HG03039 (cell line): ENCODE measurements around the gene CSTF2.
"Not testable (repeated sequence)": the region's sequence is repeated elsewhere in the genome, so short reads cannot be mapped to it uniquely, and the experiment has no call there.

ENCODE experiments used
- ATAC-seq: cut with Tn5 transposase; IDR thresholded peaks from one replicate; pipeline ENCODE4 v1.9.1; 2021; ENCODE audit warnings: mild to moderate bottlenecking, moderate library complexity; ENCODE audit not compliant: unreplicated experiment

The CSTF2 gene, protein sequence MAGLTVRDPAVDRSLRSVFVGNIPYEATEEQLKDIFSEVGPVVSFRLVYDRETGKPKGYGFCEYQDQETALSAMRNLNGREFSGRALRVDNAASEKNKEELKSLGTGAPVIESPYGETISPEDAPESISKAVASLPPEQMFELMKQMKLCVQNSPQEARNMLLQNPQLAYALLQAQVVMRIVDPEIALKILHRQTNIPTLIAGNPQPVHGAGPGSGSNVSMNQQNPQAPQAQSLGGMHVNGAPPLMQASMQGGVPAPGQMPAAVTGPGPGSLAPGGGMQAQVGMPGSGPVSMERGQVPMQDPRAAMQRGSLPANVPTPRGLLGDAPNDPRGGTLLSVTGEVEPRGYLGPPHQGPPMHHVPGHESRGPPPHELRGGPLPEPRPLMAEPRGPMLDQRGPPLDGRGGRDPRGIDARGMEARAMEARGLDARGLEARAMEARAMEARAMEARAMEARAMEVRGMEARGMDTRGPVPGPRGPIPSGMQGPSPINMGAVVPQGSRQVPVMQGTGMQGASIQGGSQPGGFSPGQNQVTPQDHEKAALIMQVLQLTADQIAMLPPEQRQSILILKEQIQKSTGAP

DNA sequence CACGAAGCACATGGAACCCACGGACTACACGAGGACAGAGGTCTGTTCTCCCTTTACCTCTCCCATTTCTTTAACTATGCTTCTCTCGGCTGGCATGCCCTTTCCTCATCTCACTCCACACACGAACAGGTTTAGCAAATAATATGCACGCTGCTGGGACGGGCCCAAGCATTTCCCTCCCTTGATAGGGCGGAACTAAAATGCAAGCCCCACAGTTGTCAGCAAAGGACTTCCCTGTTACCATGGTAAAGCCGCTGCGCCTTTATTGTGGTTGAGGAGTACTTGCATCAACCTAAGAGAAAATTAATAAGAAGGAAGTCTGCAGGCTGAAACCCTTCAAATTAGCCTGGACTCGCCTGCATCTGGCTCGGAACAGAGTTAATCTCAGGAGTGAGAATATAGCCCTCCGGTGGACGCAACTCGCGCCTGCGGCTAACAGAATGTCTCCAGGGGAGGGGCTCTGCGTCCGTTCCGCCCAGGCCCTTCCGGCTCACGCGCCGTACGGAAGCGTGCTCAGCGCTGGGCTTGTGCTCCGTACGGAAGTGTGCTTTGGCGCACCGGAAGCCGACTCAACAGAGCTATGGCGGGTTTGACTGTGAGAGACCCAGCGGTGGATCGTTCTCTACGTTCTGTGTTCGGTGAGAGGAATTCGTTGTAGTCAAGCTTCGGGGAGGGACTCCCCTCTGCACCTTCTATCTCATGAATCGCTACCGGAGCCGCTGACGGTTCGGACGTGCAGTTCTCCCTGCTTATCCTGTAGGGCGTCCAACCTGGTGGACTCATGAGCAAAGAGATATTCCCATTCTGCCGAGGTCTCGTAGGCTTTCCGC, at the start of gene CSTF2:
TSS of gene CSTF2 (plus strand) at position 555 of the 830 bp plus-strand sequence. CDS start at position 581, 26 bp downstream.
- peak; percentile 98 for ATAC-seq

DNA sequence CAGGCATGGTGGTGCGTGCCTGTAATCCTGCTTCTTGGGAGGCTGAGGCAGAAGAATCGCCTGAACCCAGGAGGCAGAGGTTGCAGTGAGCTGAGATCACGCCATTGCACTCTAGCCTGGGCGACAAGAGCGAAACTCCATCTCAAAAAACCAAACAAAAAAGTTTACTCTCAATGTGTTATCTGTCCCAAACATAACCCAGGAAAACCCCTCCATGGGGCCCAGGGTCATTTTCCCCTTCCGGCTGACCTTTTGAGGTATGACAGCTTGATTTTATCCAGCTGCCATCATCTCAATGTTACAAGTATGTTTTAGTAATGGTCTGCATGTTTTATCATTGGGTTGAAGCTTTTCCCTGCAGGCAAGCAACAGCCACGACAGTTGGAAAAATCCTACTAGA, 23.8 kb upstream of the CSTF2 start:
- ATAC-seq = not testable (repeated sequence)

DNA sequence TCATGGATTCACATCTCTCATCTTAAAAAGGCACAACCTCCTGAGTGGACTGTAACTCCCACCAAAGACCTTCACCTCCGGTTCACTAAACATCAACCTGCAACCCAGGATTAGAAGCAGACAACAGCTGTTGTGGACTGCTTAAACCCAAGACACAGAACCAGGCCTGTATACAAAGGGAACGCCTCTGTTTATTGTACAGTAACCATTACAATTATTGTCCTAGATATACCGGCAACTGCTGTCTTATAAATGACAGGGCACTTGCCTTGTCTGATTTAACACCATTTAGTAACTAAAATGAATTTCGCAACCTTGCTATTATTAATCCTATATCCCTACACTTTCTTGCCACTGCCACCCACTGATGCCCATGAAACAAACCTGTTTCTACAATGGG, 22.8 kb upstream of the CSTF2 start:
- no peak for ATAC-seq

DNA sequence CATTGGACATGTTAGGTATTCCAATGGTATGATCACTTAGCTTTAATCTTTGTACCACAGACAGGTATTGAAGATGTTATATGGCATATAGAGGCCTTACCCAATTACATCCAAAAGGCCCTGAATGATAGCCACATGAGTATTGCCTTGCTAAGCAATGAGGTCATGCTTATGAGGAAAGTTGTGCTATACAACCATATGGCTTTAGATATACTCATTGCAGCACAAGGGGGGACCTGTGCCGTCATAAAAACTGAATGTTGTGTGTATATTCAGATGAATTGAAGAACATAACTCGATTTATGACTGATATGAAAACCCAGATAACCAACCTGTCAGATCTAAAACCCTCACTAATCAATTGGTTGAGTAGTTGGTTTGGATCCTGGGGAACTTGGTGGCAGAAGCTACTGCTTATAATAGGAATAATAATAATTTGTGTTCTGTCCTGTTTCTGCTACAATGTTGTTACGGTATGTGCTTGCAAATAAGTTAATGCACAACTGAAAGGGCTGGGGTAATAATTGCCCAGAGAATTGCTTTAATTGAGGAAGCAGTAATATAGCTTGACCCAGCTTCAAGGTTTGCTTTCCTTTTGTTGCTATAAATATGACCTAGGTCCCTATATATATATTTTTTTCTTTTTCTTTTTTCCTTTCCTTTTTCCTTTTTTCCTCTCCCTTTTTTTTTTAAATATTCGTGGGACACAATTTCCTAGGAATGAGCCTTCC, 21.5 kb upstream of the CSTF2 start:
- ATAC-seq = no peak

DNA sequence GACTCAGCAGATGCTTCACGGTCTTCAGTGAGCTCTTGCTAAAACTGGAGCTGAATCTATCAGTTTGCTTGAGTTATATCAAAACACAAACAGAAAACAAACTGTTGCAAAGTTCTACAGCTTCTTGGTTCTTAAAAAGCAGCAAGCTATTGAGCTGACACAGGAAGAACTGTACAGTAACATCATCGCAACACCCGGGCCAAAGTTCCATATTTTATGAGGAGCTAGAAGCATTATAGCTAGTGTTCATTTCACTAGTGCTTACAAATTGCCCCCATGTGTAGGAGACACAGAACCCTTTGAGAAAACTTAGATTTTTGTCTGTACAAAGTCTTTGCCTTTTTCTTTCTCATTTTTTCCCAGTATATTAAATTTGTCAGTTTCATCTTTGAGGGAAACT, 17.3 kb upstream of the CSTF2 start:
- ATAC-seq = no peak

DNA sequence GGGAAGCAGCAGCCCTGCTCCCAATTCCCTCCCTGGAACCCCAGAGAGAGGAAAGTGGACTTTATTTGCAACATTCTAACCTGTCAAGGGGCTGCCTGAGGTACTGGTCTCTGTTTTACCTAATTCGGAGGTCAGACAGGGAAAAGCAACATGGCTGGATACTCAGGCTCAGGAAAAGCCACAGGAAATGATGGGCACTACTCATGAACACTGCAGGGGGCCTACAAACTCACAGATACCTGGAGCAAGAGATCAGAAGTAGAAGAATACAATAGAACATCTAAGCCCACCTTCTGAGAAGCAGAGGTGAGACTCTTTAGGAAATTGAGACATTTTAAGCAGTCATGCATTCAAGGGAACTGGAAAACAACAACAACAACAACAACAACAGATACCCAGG, 15.4 kb upstream of the CSTF2 start:
- no peak for ATAC-seq

DNA sequence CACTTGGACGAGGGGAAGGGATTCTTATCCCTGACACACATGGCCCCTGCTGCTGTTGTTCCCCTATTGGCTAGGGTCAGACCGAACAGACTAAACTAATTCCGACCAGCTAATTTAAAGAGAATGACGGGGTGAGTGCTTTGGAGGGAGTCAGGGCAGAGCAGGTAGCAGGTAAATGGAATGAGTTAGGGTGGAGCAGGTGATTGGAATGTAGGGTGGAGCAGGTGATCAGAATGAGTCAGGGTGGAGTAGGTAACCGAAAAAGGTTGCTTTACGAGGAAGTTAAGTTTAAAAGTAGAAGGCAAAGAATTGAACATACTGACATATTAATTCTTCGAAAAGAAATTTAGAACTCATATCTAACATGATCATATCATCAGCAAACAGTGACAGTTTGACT, 11.9 kb upstream of the CSTF2 start:
- ATAC-seq = not testable (repeated sequence)

DNA sequence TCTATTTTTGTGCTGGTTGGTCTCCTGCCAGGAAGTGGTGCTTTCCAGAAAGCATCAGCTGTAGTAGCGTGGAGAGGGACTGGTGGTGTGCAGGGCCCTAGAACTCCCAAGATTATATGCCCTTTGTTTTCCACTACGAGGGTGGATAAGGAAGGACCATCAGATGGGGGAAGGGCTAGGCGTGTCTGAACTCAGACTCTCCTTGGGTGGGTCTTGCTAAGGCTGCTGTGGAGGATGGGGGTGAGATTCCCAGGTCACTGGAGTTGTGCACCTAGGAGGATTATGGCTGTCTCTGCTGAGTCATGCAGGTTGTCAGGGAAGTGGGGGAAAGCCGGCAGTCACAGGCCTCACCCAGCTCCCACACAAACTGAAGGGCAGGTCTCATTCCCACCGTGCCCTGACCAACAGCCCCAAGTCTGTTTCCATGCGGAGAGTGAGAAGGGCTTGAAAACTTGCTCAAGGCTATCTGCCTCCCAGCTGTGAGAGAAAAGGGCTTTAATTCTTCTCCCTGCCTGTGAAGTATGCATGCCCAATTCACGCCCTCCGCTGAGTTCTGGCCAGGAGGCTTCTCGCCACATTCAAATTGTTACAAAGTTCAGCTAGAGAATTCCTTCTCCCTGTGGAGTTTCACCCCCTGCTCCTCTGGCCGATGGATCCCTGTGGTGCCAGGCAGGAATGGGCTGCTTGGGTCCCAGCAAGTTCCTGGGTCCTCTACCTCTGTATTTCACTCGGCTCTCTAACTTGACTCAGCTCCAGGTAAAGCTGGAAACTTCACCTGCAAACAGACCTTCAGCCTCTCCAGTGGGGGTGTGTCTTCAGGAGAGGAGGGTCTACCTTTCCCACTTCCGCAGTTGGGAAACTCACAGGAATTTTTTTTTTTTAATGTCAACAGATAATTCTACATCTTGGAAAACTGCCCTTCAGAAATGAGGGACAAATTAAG, 7.7 kb upstream of the CSTF2 start:
- no peak for ATAC-seq

DNA sequence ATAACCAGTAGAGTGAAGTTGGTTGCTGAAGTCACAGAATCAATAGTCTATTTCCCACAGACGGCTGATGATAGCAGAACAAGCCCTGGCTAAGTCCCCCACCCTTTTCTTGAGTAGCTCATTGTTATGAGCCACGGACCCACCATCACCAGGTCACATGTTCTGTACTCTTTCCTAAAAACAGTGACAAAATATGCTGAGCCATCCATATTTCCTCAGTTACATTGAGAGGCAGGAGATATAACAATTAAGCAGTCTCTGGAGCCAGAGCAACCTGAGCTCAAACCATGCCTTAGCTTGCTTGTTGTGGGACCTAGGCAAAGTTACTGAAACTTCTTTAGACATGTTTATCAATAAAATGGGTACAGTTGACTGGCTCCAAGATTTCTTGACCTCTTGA, 2.9 kb upstream of the CSTF2 start:
- no peak for ATAC-seq

DNA sequence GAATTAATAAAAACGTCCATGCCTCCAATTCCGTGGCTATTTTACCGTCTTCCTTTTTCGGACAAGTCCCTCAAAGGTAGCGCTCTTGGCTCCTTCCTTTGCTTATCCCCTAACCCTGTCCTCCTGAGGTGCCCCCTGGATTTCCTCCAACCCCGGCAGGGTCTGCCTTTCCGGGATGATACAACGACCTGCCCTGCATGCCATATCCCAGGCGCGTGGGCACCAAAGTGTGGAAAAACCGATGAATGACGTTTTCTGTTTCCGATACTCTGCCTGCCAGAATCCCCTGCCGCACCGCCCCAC, 706 bp upstream of the CSTF2 start:
- ATAC-seq = no peak

DNA sequence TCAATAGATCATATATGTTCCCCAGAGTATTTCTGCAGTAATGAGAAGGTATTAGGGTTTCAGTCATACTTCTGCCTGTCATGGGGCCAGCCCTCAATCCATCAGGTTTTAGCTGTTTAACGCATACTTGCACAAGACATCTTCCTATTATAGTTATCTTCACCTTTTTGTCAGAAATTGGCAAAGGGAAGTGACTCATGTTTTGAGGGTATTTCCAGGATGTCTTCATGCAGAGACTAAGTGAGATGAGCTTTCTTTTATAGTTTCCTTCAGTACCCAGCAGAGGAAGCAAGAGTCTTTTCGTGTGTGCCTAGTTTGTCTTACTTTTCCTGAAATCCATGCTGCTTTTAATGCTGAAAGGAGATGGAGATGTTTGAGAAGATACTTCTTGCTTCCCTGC, 9.5 kb downstream of the CSTF2 start:
- peak; percentile 72 for ATAC-seq

DNA sequence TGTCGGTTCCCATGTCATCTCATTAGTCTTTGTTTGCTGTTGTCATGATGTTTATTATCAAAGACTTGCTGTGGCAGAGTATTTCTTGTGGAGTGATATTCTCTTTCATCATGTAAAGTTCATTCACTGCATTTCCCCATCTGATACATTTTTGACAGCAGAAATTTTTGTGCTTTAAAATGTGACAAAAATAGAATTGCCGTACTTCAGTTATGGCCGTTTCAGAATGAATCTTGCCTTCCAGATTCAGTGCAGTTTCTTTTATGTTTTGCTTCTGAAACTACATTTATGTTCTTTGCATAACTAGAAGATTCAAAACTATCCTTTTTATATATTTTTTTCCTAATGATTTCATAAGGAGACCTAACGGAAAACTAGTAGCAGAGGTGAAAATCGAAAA, 10.0 kb downstream of the CSTF2 start:
- peak; percentile 21 for ATAC-seq

DNA sequence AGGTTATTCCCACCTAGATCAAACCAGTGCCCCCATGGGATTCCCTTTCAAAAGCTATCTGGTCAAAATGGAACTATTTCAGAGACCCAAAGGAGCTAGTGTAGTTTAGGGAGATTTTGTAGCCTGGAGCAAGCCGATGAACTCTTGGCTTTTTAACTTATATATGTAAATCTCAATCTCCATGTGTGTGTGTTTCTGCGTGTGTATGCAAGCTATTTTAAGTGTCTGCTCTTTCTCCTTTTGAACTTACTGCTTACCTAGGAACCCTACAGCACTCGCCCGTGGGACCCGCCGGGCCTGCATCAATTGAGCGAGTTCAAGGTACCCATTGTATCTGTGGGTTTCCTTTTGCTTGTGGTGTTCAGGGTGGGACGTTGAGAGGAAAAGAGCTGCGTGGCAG, 10.4 kb downstream of the CSTF2 start:
- ATAC-seq = peak; percentile 43

DNA sequence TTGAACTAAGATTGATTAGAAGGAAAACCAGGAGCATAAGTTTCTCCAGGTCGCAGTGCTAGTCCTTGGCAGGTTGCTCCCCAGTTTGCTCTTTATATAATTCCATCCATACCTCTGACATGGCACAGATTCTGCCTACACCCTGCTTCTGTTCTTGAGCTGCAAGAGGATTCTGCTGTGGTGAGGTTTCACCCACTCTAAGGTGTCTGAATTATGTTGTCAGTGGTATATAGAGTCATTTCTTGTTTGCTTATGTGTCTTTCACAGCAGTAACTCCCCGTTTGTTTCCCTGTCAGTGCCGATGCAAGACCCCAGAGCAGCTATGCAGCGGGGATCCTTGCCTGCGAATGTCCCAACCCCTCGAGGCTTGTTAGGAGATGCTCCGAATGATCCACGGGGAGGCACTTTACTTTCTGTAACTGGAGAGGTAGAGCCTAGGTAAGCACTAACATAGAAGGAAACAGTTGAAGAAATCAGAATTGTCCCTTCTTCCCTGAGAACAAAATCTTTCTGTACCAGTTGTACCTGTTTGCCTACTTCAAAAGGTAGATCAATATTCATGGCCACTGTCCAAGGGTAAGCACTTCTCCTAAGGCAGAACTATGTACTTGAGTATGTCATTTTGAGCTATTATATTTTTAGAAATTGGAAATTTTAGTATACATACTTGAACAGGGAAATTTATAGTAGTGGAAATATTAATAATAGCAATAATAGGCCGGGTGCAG, 11.2 kb downstream of the CSTF2 start:
- no peak for ATAC-seq

DNA sequence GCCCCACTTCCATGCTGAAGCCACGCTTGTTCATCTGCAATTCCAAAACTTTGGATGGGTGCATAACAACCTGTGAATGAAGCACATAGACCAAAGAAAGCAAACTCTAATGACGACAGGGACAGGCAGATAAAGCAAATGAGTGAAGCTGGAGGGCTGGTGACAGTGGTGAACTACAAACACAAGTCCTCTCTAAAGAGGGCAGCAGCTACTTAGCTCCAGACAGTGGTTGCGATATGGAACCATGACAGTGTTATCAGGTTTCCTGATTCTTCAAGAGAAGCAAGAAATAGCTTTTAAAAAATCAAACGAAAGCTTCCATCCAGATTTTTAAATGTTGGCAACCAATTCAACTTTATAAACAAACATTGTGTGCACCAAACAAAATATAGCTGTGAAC, 30.1 kb downstream of the CSTF2 start:
- ATAC-seq = no peak

DNA sequence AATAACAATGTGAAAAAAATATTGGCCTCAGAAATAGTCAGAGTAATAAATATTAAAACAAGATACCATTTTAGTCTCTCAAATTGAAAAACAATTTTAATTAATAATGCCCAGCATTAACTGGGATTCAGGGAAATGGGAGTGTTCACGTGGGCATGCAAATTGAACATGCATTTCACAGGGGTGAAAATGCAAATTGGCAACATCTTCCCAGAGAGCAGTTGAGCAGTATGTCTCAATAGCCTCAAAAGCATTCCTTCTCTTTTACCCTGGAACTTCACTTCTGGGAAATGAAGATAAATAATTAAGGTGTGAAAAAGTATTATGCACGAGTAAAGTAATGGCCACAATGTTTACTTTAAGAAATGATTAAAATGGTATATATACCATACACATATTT, 32.6 kb downstream of the CSTF2 start:
- no peak for ATAC-seq

DNA sequence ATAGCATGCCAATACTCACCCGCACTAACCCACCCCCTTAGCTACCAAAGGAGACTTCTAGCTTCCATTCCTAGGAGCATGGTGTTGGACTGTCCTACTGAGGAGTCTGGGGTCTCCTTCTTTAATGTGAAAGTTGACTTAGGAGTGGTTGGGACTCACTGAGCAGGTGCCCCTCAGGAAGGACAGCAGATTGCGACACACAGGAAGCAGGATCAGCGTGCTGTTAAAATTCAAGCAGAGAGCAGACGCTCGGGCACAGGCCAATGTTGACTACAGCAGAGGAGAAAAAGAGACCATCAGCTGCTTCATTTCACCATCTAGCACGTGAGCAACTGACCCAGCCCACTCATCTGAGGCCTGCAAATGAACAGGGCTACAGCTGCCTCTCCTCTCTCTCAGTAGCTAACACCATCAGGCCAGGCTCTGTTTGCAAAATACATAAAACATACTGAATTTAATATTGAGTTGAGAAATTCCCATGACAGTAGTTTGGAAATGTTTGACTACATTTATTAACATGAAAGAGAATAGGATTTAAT, 43.2 kb downstream of the CSTF2 start:
- ATAC-seq = no peak

DNA sequence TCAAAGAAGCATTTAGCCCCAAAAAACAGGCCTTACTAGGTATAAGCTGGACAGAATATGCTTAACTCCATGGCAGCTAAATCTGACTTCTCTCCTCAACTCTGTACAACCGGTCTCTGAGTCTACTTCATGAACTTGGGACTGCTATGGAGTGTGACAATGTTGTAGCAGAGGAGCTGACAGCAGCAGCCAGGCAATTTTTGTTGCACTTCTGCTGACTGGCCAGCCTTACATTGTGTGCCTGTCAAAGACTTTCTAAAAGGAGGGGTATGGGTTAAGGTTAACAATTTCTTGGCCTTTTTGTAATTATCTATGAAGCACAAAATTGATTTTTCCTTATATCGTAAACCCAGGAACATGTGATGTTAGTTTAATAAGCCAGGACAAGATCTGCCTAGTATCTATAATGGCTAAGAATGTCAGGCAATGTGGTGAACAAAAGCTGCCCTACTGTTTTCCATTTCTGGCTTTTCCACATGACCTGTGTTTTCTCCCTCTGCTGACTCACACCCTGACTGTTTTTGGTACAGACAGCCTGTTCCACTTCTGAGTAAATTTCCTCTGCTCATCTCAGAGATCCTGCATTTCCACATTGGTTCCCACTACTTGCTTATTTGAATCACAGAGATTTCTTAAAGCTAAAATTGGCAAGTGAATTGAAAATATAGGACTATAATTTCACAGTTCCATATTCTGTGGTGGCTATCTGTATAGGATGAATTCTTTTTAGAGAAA, 44.6 kb downstream of the CSTF2 start:
- ATAC-seq = no peak

DNA sequence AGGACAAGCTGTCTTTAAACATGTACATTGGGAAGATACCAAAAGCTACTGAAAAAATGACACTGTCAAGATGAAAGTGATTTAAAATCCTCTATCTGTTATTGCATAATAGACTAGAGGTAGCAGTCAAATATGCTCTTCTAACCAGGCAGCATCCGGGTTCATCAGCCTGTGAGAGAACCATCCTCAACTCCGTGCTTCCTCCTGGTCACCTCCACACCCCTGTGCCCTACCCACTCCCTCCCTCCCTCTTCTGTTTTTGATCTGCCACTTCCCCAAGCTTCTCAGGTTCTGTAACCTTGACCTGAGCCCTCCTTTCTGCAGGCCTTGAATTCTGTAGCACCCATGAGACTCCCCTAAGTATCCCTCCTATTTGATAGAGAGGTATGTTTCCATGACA, 48.1 kb downstream of the CSTF2 start:
- no peak for ATAC-seq
